Breast epithelium (tissue), 4 donors: ENCODE data around the gene SOCS4. TPM values are rescaled to one million over a fixed set of nuclear protein-coding genes. Genes with fewer than 3 reads are reported as not detected.
A peak's percentile ranks its signal among the peaks of the same experiment; 100 is the strongest.

ENCODE experiments used
- DNase-seq, 2 donors: peaks; one replicate each; pipeline ENCODE4 v3.0.0-alpha.2; 2019; ENCODE audit warnings: low spot score in 2 of 2
- H3K27ac ChIP-seq, 2 donors: fragments of 200-600 bp; sonication (generic) in 1 of 2; one replicate each; pipeline ENCODE4 v1.5.1; 2016 to 2019; ENCODE audit warnings: mild to moderate bottlenecking in 1 of 2
- H3K27me3 ChIP-seq, 2 donors: fragments of 200-600 bp; sonication (generic) in 1 of 2; one replicate each; pipeline versions ENCODE4 v1.5.1 to v1.6.0; 2017 to 2019; ENCODE audit warnings: control low read depth in 1 of 2, mild to moderate bottlenecking in 1 of 2
- H3K36me3 ChIP-seq: fragments of 200-600 bp; one replicate; pipeline ENCODE4 v1.5.1; 2019
- H3K4me1 ChIP-seq, 2 donors: fragments of 200-600 bp; sonication (generic); one replicate each; pipeline ENCODE4 v1.5.1; 2016 to 2019; ENCODE audit warnings: control low read depth in 1 of 2
- H3K4me3 ChIP-seq, 3 donors: fragments of 200-600 bp; sonication (generic); 1 replicate in 2 of 3; 2 replicates in 1 of 3; pipeline ENCODE4 v1.5.1; 2016 to 2019; ENCODE audit warnings: mild to moderate bottlenecking in 3 of 3, moderate library complexity in 2 of 3
- H3K9me3 ChIP-seq, 2 donors: fragments of 200-600 bp; sonication (generic) in 1 of 2; one replicate each; pipeline ENCODE4 v1.5.1; 2016 to 2019; ENCODE audit warnings: control low read depth in 1 of 2
- CTCF ChIP-seq, 3 donors: fragments of 450-650 bp; IDR thresholded peaks; one replicate each; pipeline ENCODE4 v1.5.1; 2016 to 2017; ENCODE audit warnings: antibody characterized with exemption in 3 of 3, mild to moderate bottlenecking in 3 of 3, moderate library complexity in 3 of 3
- POLR2A ChIP-seq: fragments of 450-650 bp; IDR thresholded peaks from one replicate; pipeline ENCODE4 v1.6.1; 2016; ENCODE audit warnings: antibody characterized with exemption, mild to moderate bottlenecking, moderate library complexity
- POLR2AphosphoS5 ChIP-seq, 3 donors: sonication (generic); formaldehyde crosslinking; IDR thresholded peaks; one replicate each; pipeline ENCODE4 v1.6.1; 2017; ENCODE audit warnings: antibody characterized with exemption in 3 of 3
- intact Hi-C: fragments of 100-400 bp; cut with DNase I; formaldehyde crosslinking; loops from one replicate; pipeline ENCODE4 v1.15.1; 2023; ENCODE audit warnings: low total_unique reads
- total RNA-seq, 3 donors: library from RNA; depleted of rRNA; stranded (reverse); fragments of >200 nt; gene quantifications; one replicate each; pipeline ENCODE4 v1.1.0, GENCODE V29; 2016

SOCS4 gene
- 10 to 100 TPM; 16.0 to 23.3 (median 16.3) TPM for total RNA-seq

GRCh38 chr14:55026793-55027561, at the start of gene SOCS4, which contains the start of gene WDHD1:
TSS of gene SOCS4 (plus strand) at chr14:55027236. CDS start at chr14:55043042, 15,806 bp downstream.
TSS of gene WDHD1 (minus strand) at chr14:55027099. CDS start at chr14:55026787, 312 bp downstream.
- no peaks in the 10 kb centered on the region for H3K36me3 ChIP-seq
- peak within 1 kb of the TSS; percentile 64 to 86 (median 71) for H3K4me3 ChIP-seq
- H3K4me1 ChIP-seq, result no peaks in the 10 kb centered on the region
- H3K27me3 ChIP-seq, result no peaks in the 10 kb centered on the region
- DNase-seq, result peak; percentile 89 to 92
- H3K27ac ChIP-seq, result peak within 1 kb of the TSS; percentile 80 to 84
- intact Hi-C loops, result no loop called here
- no peaks in the 10 kb centered on the region for H3K9me3 ChIP-seq
- TF ChIP-seq CTCF (IDR thresholded peaks at IDR 0.05), result peak in 1 of 3 donors; percentile 25
- no peak for TF ChIP-seq POLR2A
- peak; percentile 75 to 84 (median 78) for TF ChIP-seq POLR2AphosphoS5 (IDR thresholded peaks at IDR 0.05)

- no peak overlapping the region for H3K27ac ChIP-seq
- H3K36me3 ChIP-seq, result no peaks in the 10 kb centered on the region
- intact Hi-C loops, result no loop called here
- DNase-seq, result no peak
- no peaks in the 10 kb centered on the region for H3K9me3 ChIP-seq
- no peak overlapping the region for H3K4me3 ChIP-seq
- H3K4me1 ChIP-seq, result no peaks in the 10 kb centered on the region
- no peak for TF ChIP-seq POLR2AphosphoS5 (IDR thresholded peaks at IDR 0.05)
- no peak for TF ChIP-seq POLR2A
- no peak for TF ChIP-seq CTCF (IDR thresholded peaks at IDR 0.05)
- no peaks in the 10 kb centered on the region for H3K27me3 ChIP-seq
Measured at GRCh38 chr14:54979039-54979438, 48.0 kb upstream of the SOCS4 start.

- no peaks in the 10 kb centered on the region for H3K36me3 ChIP-seq
- intact Hi-C loops, result no loop called here
- TF ChIP-seq CTCF (IDR thresholded peaks at IDR 0.05), result peak in 1 of 3 donors; percentile 8
- TF ChIP-seq POLR2A, result no peak
- TF ChIP-seq POLR2AphosphoS5 (IDR thresholded peaks at IDR 0.05), result no peak
Measured at GRCh38 chr14:54981698-54982097, 45.3 kb upstream of the SOCS4 start.

GRCh38 chr14:54985156-54985555, 41.9 kb upstream of the SOCS4 start:
- H3K27me3 ChIP-seq, result no peaks in the 10 kb centered on the region
- H3K27ac ChIP-seq, result no peak overlapping the region
- no peaks in the 10 kb centered on the region for H3K4me1 ChIP-seq
- no peaks in the 10 kb centered on the region for H3K36me3 ChIP-seq
- intact Hi-C loops, result no loop called here
- no peaks in the 10 kb centered on the region for H3K9me3 ChIP-seq
- TF ChIP-seq CTCF (IDR thresholded peaks at IDR 0.05) (no peak), POLR2A (no peak), POLR2AphosphoS5 (IDR thresholded peaks at IDR 0.05) (no peak)
- no peak for DNase-seq
- H3K4me3 ChIP-seq, result no peak overlapping the region

More at GRCh38 chr14:54981698-54982097, 45.3 kb upstream of the SOCS4 start:
- no peak for DNase-seq
- Histone ChIP-seq H3K27me3 (no peaks in the 10 kb centered on the region), H3K4me1 (no peaks in the 10 kb centered on the region), H3K4me3 (no peak overlapping the region), H3K9me3 (no peaks in the 10 kb centered on the region), H3K27ac (no peak overlapping the region)

GRCh38 chr14:55000381-55000780, 26.7 kb upstream of the SOCS4 start:
- intact Hi-C loops, result no loop called here
- H3K9me3 ChIP-seq, result no peaks in the 10 kb centered on the region
- DNase-seq, result no peak

More at GRCh38 chr14:55000381-55000780, 26.7 kb upstream of the SOCS4 start:
- TF ChIP-seq POLR2AphosphoS5 (IDR thresholded peaks at IDR 0.05) (no peak), POLR2A (no peak), CTCF (IDR thresholded peaks at IDR 0.05) (no peak)
- Histone ChIP-seq H3K27me3 (no peaks in the 10 kb centered on the region), H3K27ac (no peak overlapping the region), H3K4me3 (no peak overlapping the region), H3K36me3 (no peaks in the 10 kb centered on the region), H3K4me1 (no peaks in the 10 kb centered on the region)
